GM23338 (cell line): ENCODE measurements around the gene GGCT. TPM values are rescaled to one million over a fixed set of nuclear protein-coding genes. Genes with fewer than 3 reads are reported as not detected.

Experiments used
- ATAC-seq: fragments of 200-7000 bp; cut with Tn5 transposase; 3 replicates; pipeline ENCODE4 v1.9.1; 2020
- DNase-seq: peaks from one replicate; pipeline ENCODE4 v3.0.0-alpha.2; 2015; ENCODE audit warnings: low spot score
- H2AFZ ChIP-seq: fragments of 200-600 bp; sonication (generic); 2 replicates; pipeline ENCODE4 v1.8.0; 2016; ENCODE audit warnings: antibody characterized with exemption, mild to moderate bottlenecking, moderate library complexity
- H3F3A ChIP-seq: fragments of 200-600 bp; sonication (generic); replicated peaks from 2 replicates; pipeline ENCODE4 v1.8.0; 2017; ENCODE audit warnings: antibody characterized with exemption, mixed run types, low read depth
- H3K27ac ChIP-seq: fragments of 200-600 bp; sonication (generic); 2 replicates; pipeline ENCODE4 v1.6.1; 2016; ENCODE audit warnings: low read depth
- H3K27me3 ChIP-seq: fragments of 200-600 bp; sonication (generic); 2 replicates; pipeline ENCODE4 v1.8.0; 2016; ENCODE audit warnings: mild to moderate bottlenecking, mixed run types, moderate library complexity; ENCODE audit not compliant: insufficient read depth
- H3K36me3 ChIP-seq: fragments of 200-600 bp; sonication (generic); 2 replicates; pipeline ENCODE4 v1.8.0; 2016; ENCODE audit warnings: mild to moderate bottlenecking; ENCODE audit not compliant: insufficient read depth
- H3K4me1 ChIP-seq: fragments of 200-600 bp; sonication (generic); 2 replicates; pipeline ENCODE4 v1.8.0; 2016; ENCODE audit warnings: mild to moderate bottlenecking, moderate library complexity; ENCODE audit not compliant: insufficient read depth
- H3K4me2 ChIP-seq: fragments of 200-600 bp; sonication (generic); 2 replicates; pipeline ENCODE4 v1.7.1; 2017; ENCODE audit warnings: mixed run types
- H3K4me3 ChIP-seq: fragments of 200-600 bp; sonication (generic); 2 replicates; pipeline ENCODE4 v1.6.1; 2016; ENCODE audit warnings: mixed run types
- H3K79me2 ChIP-seq: fragments of 200-600 bp; sonication (generic); replicated peaks from 2 replicates; pipeline ENCODE4 v1.8.0; 2017; ENCODE audit warnings: mild to moderate bottlenecking; ENCODE audit not compliant: insufficient read depth
- H3K9me2 ChIP-seq: fragments of 200-600 bp; sonication (generic); 2 replicates; pipeline ENCODE4 v1.8.0; 2017; ENCODE audit not compliant: insufficient read depth
- H4K20me1 ChIP-seq: fragments of 200-600 bp; sonication (generic); replicated peaks from 2 replicates; pipeline ENCODE4 v1.8.0; 2017; ENCODE audit warnings: mild to moderate bottlenecking; ENCODE audit not compliant: insufficient read depth
- H3K27ac Mint-ChIP-seq: 2 replicates; pipeline ENCODE4 v1.8.0; 2020; ENCODE audit warnings: inconsistent platforms, mild to moderate bottlenecking, moderate library complexity, mixed read lengths
- H3K27me3 Mint-ChIP-seq: 3 replicates; pipeline ENCODE4 v1.8.0; 2022; ENCODE audit warnings: low read depth, mild to moderate bottlenecking, moderate library complexity, mixed read lengths, inconsistent platforms; ENCODE audit not compliant: insufficient read depth, poor library complexity
- H3K36me3 Mint-ChIP-seq: 3 replicates; pipeline ENCODE4 v1.8.0; 2021; ENCODE audit warnings: low read depth, mild to moderate bottlenecking, inconsistent platforms, moderate library complexity, mixed read lengths
- H3K4me1 Mint-ChIP-seq: 3 replicates; pipeline ENCODE4 v1.8.0; 2020; ENCODE audit warnings: mild to moderate bottlenecking, inconsistent platforms, mixed read lengths
- H3K4me3 Mint-ChIP-seq: 3 replicates; pipeline ENCODE4 v1.8.0; 2021; ENCODE audit warnings: moderate library complexity, mild to moderate bottlenecking, inconsistent platforms, mixed read lengths
- H3K9me3 Mint-ChIP-seq: 3 replicates; pipeline ENCODE4 v1.8.0; 2020; ENCODE audit warnings: moderate library complexity, mild to moderate bottlenecking, inconsistent platforms, mixed read lengths
- CREB1 ChIP-seq: fragments of 250-450 bp; sonication (Bioruptor Pico); IDR thresholded peaks from 2 replicates; pipeline ENCODE4 v1.5.0; 2020; ENCODE audit warnings: low read depth, mild to moderate bottlenecking, moderate library complexity
- CTCF ChIP-seq, 2 experiments: fragments of 200-600 bp in 1 of 2; sonication (generic) in 1 of 2; conservative IDR thresholded peaks; 2 replicates each; pipeline versions ENCODE4 v1.5.1 to v1.6.1; 2016 to 2017; ENCODE audit warnings: antibody characterized with exemption in 2 of 2, low read depth in 2 of 2, mild to moderate bottlenecking in 2 of 2, moderate library complexity in 1 of 2
- ETS1 ChIP-seq: IDR thresholded peaks from 2 replicates; pipeline ENCODE4 v1.6.1; 2016; ENCODE audit warnings: antibody characterized with exemption
- EZH2 ChIP-seq: fragments of 200-600 bp; sonication (generic); IDR thresholded peaks from one replicate; pipeline ENCODE4 v1.8.0; 2017; ENCODE audit warnings: antibody characterized with exemption, mild to moderate bottlenecking, low read depth; ENCODE audit not compliant: unreplicated experiment
- EZH2phosphoT487 ChIP-seq: fragments of 200-600 bp; sonication (generic); IDR thresholded peaks from one replicate; pipeline ENCODE4 v1.8.1; 2018; ENCODE audit warnings: antibody characterized with exemption; ENCODE audit not compliant: unreplicated experiment
- JUNB ChIP-seq: IDR thresholded peaks from one replicate; pipeline ENCODE4 v1.6.1; 2016; ENCODE audit warnings: antibody characterized with exemption; ENCODE audit not compliant: unreplicated experiment
- NANOG ChIP-seq: IDR thresholded peaks from 2 replicates; pipeline ENCODE4 v1.6.1; 2016; ENCODE audit warnings: antibody characterized with exemption, borderline replicate concordance
- POLR2AphosphoS5 ChIP-seq: IDR thresholded peaks from 2 replicates; pipeline ENCODE4 v1.6.1; 2016; ENCODE audit warnings: antibody characterized with exemption, low read depth
- REST ChIP-seq: IDR thresholded peaks from one replicate; pipeline ENCODE4 v1.6.1; 2018; ENCODE audit warnings: antibody characterized with exemption; ENCODE audit not compliant: unreplicated experiment
- STAT1 ChIP-seq: IDR thresholded peaks from one replicate; pipeline ENCODE4 v1.6.1; 2016; ENCODE audit warnings: antibody characterized with exemption; ENCODE audit not compliant: unreplicated experiment
- ZNF114 ChIP-seq: fragments of 250-450 bp; sonication (Bioruptor Pico); IDR thresholded peaks from 2 replicates; pipeline ENCODE4 v1.5.0; 2020; ENCODE audit warnings: mild to moderate bottlenecking, moderate library complexity
- ZNF331 ChIP-seq: fragments of 250-450 bp; sonication (Bioruptor Pico); IDR thresholded peaks from 2 replicates; pipeline ENCODE4 v1.5.0; 2020; ENCODE audit warnings: low read depth, mild to moderate bottlenecking, moderate library complexity
- ZNF462 ChIP-seq: fragments of 250-450 bp; sonication (Bioruptor Pico); IDR thresholded peaks from 2 replicates; pipeline ENCODE4 v1.5.0; 2020; ENCODE audit warnings: mild to moderate bottlenecking, moderate library complexity
- polyA plus RNA-seq: library from polyadenylated mRNA; unstranded; fragments of >200 nt; fragmentation: Nextera tagmentation; extraction: Ambion mirVana; gene quantifications from 2 replicates; pipeline ENCODE4 v1.2.1, GENCODE V29; 2016
- total RNA-seq: library from RNA; depleted of rRNA; stranded (reverse); fragments of >200 nt; shearing (Covaris generic); gene quantifications from 2 replicates; pipeline ENCODE4 v1.2.3, GENCODE V29; 2014

The GGCT gene
- total and polyA plus RNA-seq, 2 experiments from 2014 or later, result 104 to 229 TPM

GRCh38 chr7:30515761-30516160 lies 11.1 kb upstream of the GGCT start:
- no peaks in the 10 kb centered on the region for H3K79me2 ChIP-seq
- no peak overlapping the region for H3K27ac ChIP-seq
- no peak for ATAC-seq
- peaks cover 5% of the 10 kb centered on the region; the same call in 1 of the 2 replicates for H3K4me1 ChIP-seq
- no peak overlapping the region for H3K27ac Mint-ChIP-seq
- no peak for DNase-seq
- H3K4me1 Mint-ChIP-seq, result peaks cover 10% of the 10 kb centered on the region
- no peaks in the 10 kb centered on the region for H3K36me3 Mint-ChIP-seq
- H3K27me3 ChIP-seq, result no peaks in the 10 kb centered on the region
- no peaks in the 10 kb centered on the region for H3K9me2 ChIP-seq
- H3K27me3 Mint-ChIP-seq, result peaks cover 2% of the 10 kb centered on the region
- H3F3A ChIP-seq, result no peaks in the 10 kb centered on the region
- no peaks in the 10 kb centered on the region for H3K36me3 ChIP-seq
- no peaks in the 10 kb centered on the region for H4K20me1 ChIP-seq
- H3K4me3 Mint-ChIP-seq, result no peak overlapping the region
- no peak overlapping the region for H2AFZ ChIP-seq
- H3K4me3 ChIP-seq, result no peak overlapping the region
- TF ChIP-seq STAT1 (no peak), JUNB (no peak), POLR2AphosphoS5 (no peak), EZH2phosphoT487 (no peak), CREB1 (CRISPR knock-in tag) (no peak), ZNF331 (no peak), NANOG (no peak), REST (no peak), CTCF (conservative IDR thresholded peaks at IDR 0.05; ENCODE audit: low read depth in 2 of 2) (no peak), EZH2 (no peak), ZNF462 (no peak), ETS1 (no peak), ZNF114 (CRISPR knock-in tag) (no peak)
- H3K4me2 ChIP-seq, result no peak overlapping the region
- no peaks in the 10 kb centered on the region for H3K9me3 Mint-ChIP-seq
